WTC11 (cell line): ENCODE data around the gene KCTD18.

Experiments used
- CREB1 ChIP-seq: sonication (generic); formaldehyde crosslinking; IDR thresholded peaks from 2 replicates; pipeline ENCODE4 v1.8.0; 2023; ENCODE audit warnings: mild to moderate bottlenecking, missing genetic modification reagents
- CTCF ChIP-seq: fragments of 200-600 bp; IDR thresholded peaks from 2 replicates; pipeline ENCODE4 v1.8.0; 2022; ENCODE audit warnings: antibody characterized with exemption
- HMGXB4 ChIP-seq: sonication (generic); formaldehyde crosslinking; IDR thresholded peaks from 2 replicates; pipeline ENCODE4 v1.8.1; 2023; ENCODE audit warnings: mild to moderate bottlenecking, moderate library complexity, missing genetic modification reagents

GRCh38 chr2:200538139-200538538 is 28.3 kb upstream of the KCTD18 start:
- TF ChIP-seq CREB1 (CRISPR knock-in tag): no peak
- no peak for TF ChIP-seq HMGXB4
- TF ChIP-seq CTCF: no peak
